KMS-11 (cell line): Measurements from ENCODE around the gene PARP12.

Experiments used
- H2AFZ ChIP-seq: fragments of 200-600 bp; sonication (generic); 2 replicates; pipeline ENCODE4 v1.6.1; 2016; ENCODE audit warnings: antibody characterized with exemption, mixed run types, low read depth
- H3K27ac ChIP-seq: fragments of 200-600 bp; sonication (generic); 2 replicates; pipeline ENCODE4 v1.6.1; 2016; ENCODE audit warnings: mild to moderate bottlenecking, mixed run types
- H3K27me3 ChIP-seq: fragments of 200-600 bp; sonication (generic); 2 replicates; pipeline ENCODE4 v1.6.1; 2017; ENCODE audit warnings: mild to moderate bottlenecking, low read depth, mixed run types, moderate library complexity; ENCODE audit not compliant: insufficient read depth
- H3K36me3 ChIP-seq: fragments of 200-600 bp; sonication (generic); 2 replicates; pipeline ENCODE4 v1.6.1; 2017; ENCODE audit warnings: mild to moderate bottlenecking, mixed run types; ENCODE audit not compliant: insufficient read depth
- H3K4me1 ChIP-seq: fragments of 200-600 bp; sonication (generic); 2 replicates; pipeline ENCODE4 v1.6.1; 2016; ENCODE audit warnings: mild to moderate bottlenecking, low read depth, mixed run types; ENCODE audit not compliant: poor library complexity, severe bottlenecking
- H3K4me2 ChIP-seq: fragments of 200-600 bp; sonication (generic); 2 replicates; pipeline ENCODE4 v1.7.0; 2016; ENCODE audit warnings: mild to moderate bottlenecking, mixed run types
- H3K4me3 ChIP-seq: fragments of 200-600 bp; sonication (generic); IDR thresholded peaks from 2 replicates; pipeline ENCODE4 v1.6.1; 2017; ENCODE audit warnings: low read depth, low read length, mixed read lengths; ENCODE audit not compliant: insufficient read depth
- H3K79me2 ChIP-seq: fragments of 200-600 bp; sonication (generic); 2 replicates; pipeline ENCODE4 v1.6.1; 2016; ENCODE audit warnings: low read depth, mixed run types; ENCODE audit not compliant: insufficient read depth
- H3K9ac ChIP-seq: fragments of 200-600 bp; sonication (generic); 2 replicates; pipeline ENCODE4 v1.6.1; 2016; ENCODE audit warnings: mild to moderate bottlenecking, mixed run types
- H4K20me1 ChIP-seq: fragments of 200-600 bp; sonication (generic); 2 replicates; pipeline ENCODE4 v1.6.1; 2016; ENCODE audit warnings: mild to moderate bottlenecking, mixed run types; ENCODE audit not compliant: insufficient read depth
- CTCF ChIP-seq: fragments of 200-600 bp; sonication (generic); conservative IDR thresholded peaks from 2 replicates; pipeline ENCODE4 v1.6.1; 2017; ENCODE audit warnings: low read depth, mild to moderate bottlenecking, antibody characterized with exemption, low read length, moderate library complexity, mixed read lengths

PARP12 gene

GRCh38 chr7:139989366-139990141 lies 73.2 kb downstream of the PARP12 start:
- Histone ChIP-seq H3K4me2 (no peak overlapping the region), H2AFZ (no peak overlapping the region), H3K79me2 (no peaks in the 10 kb centered on the region), H3K27ac (no peak overlapping the region), H3K36me3 (no peaks in the 10 kb centered on the region), H3K27me3 (no peaks in the 10 kb centered on the region), H4K20me1 (no peaks in the 10 kb centered on the region), H3K4me3 (no peak overlapping the region), H3K9ac (no peak overlapping the region), H3K4me1 (no peaks in the 10 kb centered on the region)
- no peak for TF ChIP-seq CTCF

- H3K36me3 ChIP-seq = no peaks in the 10 kb centered on the region
- H3K9ac ChIP-seq = no peak overlapping the region
- no peaks in the 10 kb centered on the region for H3K79me2 ChIP-seq
- no peak overlapping the region for H3K4me2 ChIP-seq
- H4K20me1 ChIP-seq = no peaks in the 10 kb centered on the region
- H3K4me3 ChIP-seq = no peak overlapping the region
- no peak overlapping the region for H2AFZ ChIP-seq
- H3K4me1 ChIP-seq = no peaks in the 10 kb centered on the region
- no peaks in the 10 kb centered on the region for H3K27me3 ChIP-seq
- H3K27ac ChIP-seq = no peak overlapping the region
- TF ChIP-seq CTCF = peak; percentile 29; the same call in 1 of the 2 replicates
Measured at GRCh38 chr7:139987691-139988516, 74.8 kb downstream of the PARP12 start.

GRCh38 chr7:139985811-139986210 lies 76.9 kb downstream of the PARP12 start:
- no peak overlapping the region for H3K27ac ChIP-seq
- no peaks in the 10 kb centered on the region for H3K27me3 ChIP-seq
- H3K79me2 ChIP-seq = no peaks in the 10 kb centered on the region
- no peak overlapping the region for H3K9ac ChIP-seq
- H4K20me1 ChIP-seq = no peaks in the 10 kb centered on the region
- no peak for TF ChIP-seq CTCF
- no peak overlapping the region for H2AFZ ChIP-seq
- H3K4me3 ChIP-seq = no peak overlapping the region
- H3K36me3 ChIP-seq = no peaks in the 10 kb centered on the region
- no peak overlapping the region for H3K4me2 ChIP-seq
- no peaks in the 10 kb centered on the region for H3K4me1 ChIP-seq

- Histone ChIP-seq H3K27me3 (no peaks in the 10 kb centered on the region), H3K4me2 (no peak overlapping the region), H3K79me2 (no peaks in the 10 kb centered on the region), H3K27ac (no peak overlapping the region), H3K4me1 (no peaks in the 10 kb centered on the region), H3K4me3 (no peak overlapping the region), H3K36me3 (no peaks in the 10 kb centered on the region), H2AFZ (no peak overlapping the region), H3K9ac (no peak overlapping the region), H4K20me1 (no peaks in the 10 kb centered on the region)
- TF ChIP-seq CTCF = no peak
Measured at GRCh38 chr7:139984642-139985539, 77.9 kb downstream of the PARP12 start.
